Stimulated activated CD4-positive, alpha-beta T cell treated with anti-CD3 and anti-CD28 coated beads, Interleukin-2, amount 100 ng/mL, for 48 hours (primary cell): Measurements from ENCODE around the gene NID1.

ENCODE experiments used
- DNase-seq, 2 donors: peaks; one replicate each; pipeline ENCODE4 v3.0.0-alpha.2; 2020

Gene NID1

GRCh38 chr1:236063551-236063918, 1.4 kb downstream of the NID1 start:
- DNase-seq: no peak

- no peak for DNase-seq
Observed at GRCh38 chr1:236060286-236060685, 4.6 kb downstream of the NID1 start.

- no peak for DNase-seq
Observed at GRCh38 chr1:236059011-236059410, 5.9 kb downstream of the NID1 start.

- DNase-seq: no peak
Observed at GRCh38 chr1:236058141-236058934, 6.6 kb downstream of the NID1 start.

GRCh38 chr1:236057546-236057945, 7.3 kb downstream of the NID1 start:
- DNase-seq: no peak

GRCh38 chr1:236052232-236052993, 12.5 kb downstream of the NID1 start:
- DNase-seq: no peak

GRCh38 chr1:236051242-236051791, 13.6 kb downstream of the NID1 start:
- no peak for DNase-seq

- DNase-seq: no peak
Observed at GRCh38 chr1:236045771-236046170, 19.1 kb downstream of the NID1 start.

- DNase-seq: no peak
Observed at GRCh38 chr1:236044341-236044740, 20.5 kb downstream of the NID1 start.

GRCh38 chr1:236041631-236042618, 23.0 kb downstream of the NID1 start:
- DNase-seq: no peak

GRCh38 chr1:236039740-236040685, 24.9 kb downstream of the NID1 start:
- DNase-seq: no peak

GRCh38 chr1:236038034-236038433, 26.9 kb downstream of the NID1 start:
- DNase-seq: no peak

- DNase-seq: no peak
Observed at GRCh38 chr1:236035681-236036101, 29.2 kb downstream of the NID1 start.

- no peak for DNase-seq
Observed at GRCh38 chr1:236033336-236033735, 31.6 kb downstream of the NID1 start.

- no peak for DNase-seq
Observed at GRCh38 chr1:236030534-236030933, 34.4 kb downstream of the NID1 start.

GRCh38 chr1:236029428-236029940, 35.4 kb downstream of the NID1 start:
- DNase-seq: no peak

GRCh38 chr1:236027104-236027503, 37.8 kb downstream of the NID1 start:
- no peak for DNase-seq

GRCh38 chr1:236025836-236026235, 39.1 kb downstream of the NID1 start:
- DNase-seq: no peak

GRCh38 chr1:236024641-236025040, 40.2 kb downstream of the NID1 start:
- DNase-seq: no peak

GRCh38 chr1:236023926-236024565, 40.8 kb downstream of the NID1 start:
- no peak for DNase-seq
